D721Med (cell line): Measurements from ENCODE around the gene TMEM198.
A peak's percentile ranks its signal among the peaks of the same experiment; 100 is the strongest.

Experiments
- DNase-seq: peaks from one replicate; pipeline ENCODE4 v3.0.0; 2011; ENCODE audit warnings: low spot score; ENCODE audit not compliant: insufficient read length
- FAIRE-seq: peaks from 2 replicates; lab custom pipeline; 2011; peaks lifted over from hg19 to GRCh38; lab: Jason Lieb, UNC
- TF ChIP-seq, protein P1 (sequence below): IDR thresholded peaks from 2 replicates; pipeline ENCODE4 v1.5.1; 2012; ENCODE audit warnings: mild to moderate bottlenecking, control low read depth; ENCODE audit not compliant: insufficient read depth; ENCODE audit errors: missing control alignments

TMEM198 gene

DNA sequence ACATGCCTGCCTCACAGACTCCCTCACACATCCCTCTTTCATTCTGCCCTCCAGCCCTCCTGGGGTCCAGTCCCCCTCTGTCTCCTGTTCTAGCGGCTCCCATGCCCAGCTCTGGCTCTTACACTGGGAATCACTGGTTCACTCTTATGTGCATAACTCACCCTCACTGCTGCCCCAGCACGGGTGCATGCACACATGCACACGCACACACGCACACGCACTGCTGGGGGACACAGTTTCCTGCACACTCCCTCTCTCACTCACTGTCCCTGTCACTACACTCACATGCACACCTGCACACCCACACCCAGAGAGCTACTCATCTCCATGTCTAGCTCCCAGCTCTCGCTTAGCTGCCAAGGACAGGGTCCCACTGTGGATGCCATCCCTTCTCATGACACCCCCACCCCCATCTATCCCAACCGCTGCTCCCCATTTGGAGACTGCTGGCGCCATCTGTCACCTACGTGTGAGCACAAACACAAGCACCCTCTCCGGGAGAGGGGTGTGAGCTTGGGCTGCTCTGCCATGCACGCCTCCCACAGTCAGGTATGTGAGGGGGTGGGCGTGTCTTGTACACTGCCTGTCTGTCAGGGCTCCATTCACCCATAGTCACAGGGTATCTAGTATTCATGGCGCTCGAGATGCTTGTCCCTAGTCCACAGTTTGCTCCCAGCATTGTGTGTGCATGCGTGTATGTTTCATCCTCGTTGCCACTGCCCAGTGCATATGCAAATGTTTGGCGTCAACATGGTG, 27.8 kb upstream of the TMEM198 start:
- DNase-seq: no peak
- TF ChIP-seq, protein P1, sequence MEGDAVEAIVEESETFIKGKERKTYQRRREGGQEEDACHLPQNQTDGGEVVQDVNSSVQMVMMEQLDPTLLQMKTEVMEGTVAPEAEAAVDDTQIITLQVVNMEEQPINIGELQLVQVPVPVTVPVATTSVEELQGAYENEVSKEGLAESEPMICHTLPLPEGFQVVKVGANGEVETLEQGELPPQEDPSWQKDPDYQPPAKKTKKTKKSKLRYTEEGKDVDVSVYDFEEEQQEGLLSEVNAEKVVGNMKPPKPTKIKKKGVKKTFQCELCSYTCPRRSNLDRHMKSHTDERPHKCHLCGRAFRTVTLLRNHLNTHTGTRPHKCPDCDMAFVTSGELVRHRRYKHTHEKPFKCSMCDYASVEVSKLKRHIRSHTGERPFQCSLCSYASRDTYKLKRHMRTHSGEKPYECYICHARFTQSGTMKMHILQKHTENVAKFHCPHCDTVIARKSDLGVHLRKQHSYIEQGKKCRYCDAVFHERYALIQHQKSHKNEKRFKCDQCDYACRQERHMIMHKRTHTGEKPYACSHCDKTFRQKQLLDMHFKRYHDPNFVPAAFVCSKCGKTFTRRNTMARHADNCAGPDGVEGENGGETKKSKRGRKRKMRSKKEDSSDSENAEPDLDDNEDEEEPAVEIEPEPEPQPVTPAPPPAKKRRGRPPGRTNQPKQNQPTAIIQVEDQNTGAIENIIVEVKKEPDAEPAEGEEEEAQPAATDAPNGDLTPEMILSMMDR: no peak
- no peak for FAIRE-seq

DNA sequence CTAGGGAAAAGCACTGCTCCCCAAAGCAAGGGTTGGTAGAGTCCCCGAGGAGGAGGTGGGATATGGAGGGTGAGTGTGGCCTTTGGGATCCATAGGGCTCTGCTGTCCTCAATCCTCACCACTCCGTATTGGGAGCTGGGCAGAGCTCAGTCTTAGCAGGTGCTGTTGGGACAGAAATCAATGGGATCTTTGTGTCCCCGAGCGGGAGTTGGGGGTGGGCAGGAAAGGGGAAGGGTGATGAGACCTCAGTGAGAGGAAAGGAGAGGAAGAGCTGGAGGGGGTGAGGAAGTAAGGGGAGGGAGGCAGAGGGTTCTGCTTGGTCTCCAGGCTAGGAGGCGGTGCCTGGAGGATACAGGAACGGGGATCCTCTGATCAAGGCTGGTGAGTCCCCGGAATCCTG, 26.9 kb upstream of the TMEM198 start:
- TF ChIP-seq, protein P1: no peak
- FAIRE-seq (no peak), DNase-seq (no peak)

DNA sequence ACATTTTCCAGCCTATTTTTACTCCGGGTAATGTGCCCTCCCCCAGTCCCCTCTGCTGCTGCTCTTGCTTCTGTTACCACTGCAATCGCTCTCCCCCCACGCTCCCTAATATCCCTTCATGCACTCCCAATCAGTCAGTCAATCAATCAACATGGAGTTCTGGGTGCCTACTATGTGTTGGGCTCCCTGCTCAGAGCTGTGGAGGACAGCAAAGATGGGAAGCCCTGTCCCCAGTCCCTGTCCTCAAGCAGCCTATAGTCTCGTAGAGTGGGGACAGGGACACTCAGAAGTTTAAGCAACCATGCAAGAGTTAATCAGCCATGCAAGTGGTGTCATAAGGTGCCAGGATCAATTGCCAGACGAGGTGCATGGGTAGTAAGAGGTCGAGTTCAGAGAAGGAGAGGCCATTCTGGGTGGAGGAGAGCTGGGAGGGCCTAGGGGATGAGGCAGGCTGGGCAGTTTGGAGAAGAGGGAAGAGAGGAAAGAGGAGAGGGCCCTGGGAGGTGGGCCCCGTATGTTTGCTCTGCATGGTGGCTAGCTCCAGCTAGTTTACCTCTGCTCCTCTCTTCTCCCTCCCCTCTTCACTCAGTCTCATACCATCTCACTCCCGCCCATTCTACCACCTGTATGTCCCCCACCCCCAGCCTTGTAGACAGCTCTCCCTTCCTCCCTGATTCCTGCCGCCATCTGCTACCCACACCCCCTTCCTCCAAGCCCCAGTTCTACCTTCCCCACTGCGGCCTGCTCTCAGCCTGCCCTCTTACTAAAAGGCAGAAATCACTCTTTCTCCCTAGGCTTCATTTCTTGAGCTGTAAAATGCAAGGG, 25.7 kb upstream of the TMEM198 start:
- TF ChIP-seq, protein P1: no peak
- FAIRE-seq: no peak
- DNase-seq: no peak

DNA sequence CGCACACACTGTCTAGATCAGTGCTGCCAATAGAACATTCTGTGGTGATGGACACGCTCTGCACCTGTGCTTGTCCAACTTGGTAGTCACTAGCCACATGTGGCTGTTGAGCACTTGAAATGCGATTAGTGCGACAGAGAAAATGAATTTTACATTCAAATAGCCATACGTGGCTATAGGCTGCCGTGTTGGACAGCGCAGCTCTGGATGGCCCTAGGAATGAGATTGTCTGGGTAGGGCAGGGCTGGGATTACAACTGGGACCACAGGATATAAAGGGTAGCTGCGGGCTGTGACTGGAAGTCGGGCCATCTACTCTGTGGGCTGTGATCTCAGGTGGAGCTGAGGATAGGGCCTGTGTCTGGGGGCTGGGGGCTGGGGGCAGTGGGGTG, 24.3 kb upstream of the TMEM198 start:
- FAIRE-seq (no peak), DNase-seq (no peak)
- TF ChIP-seq, protein P1: no peak

DNA sequence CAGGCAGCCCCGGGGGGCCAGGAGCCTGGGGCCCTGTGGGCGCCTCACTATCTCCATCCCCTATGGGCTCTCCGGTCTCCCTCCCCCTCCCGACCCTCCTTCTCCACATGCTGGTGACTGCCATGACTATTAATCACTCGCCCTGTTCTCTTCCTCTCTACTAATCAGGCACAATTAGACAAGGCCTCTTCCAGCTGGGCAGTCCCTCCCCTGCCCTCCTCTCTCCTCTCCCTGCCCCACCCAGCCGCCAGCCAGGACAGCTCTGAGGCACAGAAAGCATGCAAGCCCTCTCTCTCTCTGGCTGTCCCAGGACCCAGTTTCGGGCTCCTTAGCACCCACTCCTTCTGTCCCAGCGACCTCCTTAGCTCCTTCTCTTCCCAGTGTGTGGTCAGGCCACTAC, 23.7 kb upstream of the TMEM198 start:
- DNase-seq (no peak), FAIRE-seq (no peak)
- TF ChIP-seq, protein P1: no peak

DNA sequence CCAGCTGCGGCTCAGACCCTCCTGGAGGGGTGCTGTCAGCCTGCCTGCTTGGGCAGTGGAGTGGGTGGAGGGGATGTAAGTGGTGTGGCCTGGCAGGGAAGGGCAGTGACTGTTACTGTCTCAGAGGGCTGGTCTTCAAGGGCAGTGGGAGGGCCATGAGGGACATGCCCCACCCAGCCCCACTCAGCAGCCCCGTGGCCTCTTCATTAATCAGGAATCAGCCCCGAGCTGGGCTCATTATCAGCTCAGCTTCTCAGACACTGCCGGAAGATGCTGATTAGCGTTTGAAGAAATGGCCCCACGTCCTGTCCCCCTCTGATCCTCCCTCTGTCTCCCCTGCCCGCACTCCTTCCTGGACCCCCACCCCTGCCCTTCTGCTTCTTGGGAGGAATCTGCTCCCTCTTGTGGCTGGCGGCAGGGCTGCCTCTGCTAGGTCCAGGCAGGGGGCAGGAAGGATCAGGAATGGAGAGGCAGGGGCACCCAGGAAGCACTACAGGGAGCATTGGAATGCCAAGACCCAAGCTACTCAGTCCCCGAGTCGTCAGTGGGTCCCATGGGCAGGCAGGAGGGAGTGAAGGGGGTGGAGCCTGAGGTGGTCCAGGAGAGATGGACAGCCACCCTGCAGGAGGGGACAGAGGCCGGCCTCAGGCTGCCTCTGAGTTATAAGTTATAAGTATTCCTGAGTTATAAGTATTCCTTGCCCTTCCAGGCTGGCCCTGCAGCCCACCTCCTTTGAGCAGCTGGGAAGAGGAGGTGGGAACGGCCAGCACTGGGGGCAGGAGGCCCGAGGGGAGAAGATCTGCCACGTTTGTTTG, 22.6 kb upstream of the TMEM198 start:
- no peak for FAIRE-seq
- TF ChIP-seq, protein P1: peak; percentile 91
- peak; percentile 96 for DNase-seq
